NOMO-1 (cell line): ENCODE data around the gene POLA2.
"Not testable (repeated sequence)": the region's sequence is repeated elsewhere in the genome, so short reads cannot be mapped to it uniquely, and the experiment has no call there.

Experiments used
- DNase-seq, 2 experiments: peaks; one replicate each; lab custom pipeline; 2025; ENCODE audit not compliant: unreplicated experiment in 2 of 2; lab: John Stamatoyannopoulos, UW

POLA2 gene

GRCh38 chr11:65329478-65329877, 67.7 kb downstream of the POLA2 start:
- peak; percentile 64 to 82 for DNase-seq

GRCh38 chr11:65329944-65330403, 68.2 kb downstream of the POLA2 start:
- peak; percentile 69 to 90 for DNase-seq

- DNase-seq = no peak
Measured at GRCh38 chr11:65330544-65330943, 68.8 kb downstream of the POLA2 start.

- not testable (repeated sequence) for DNase-seq
Measured at GRCh38 chr11:65332591-65332990, 70.8 kb downstream of the POLA2 start.

GRCh38 chr11:65334696-65335295, 73.0 kb downstream of the POLA2 start:
- peak in 1 of 2 experiments; percentile 5 for DNase-seq

GRCh38 chr11:65338676-65339075, 76.9 kb downstream of the POLA2 start:
- no peak for DNase-seq

GRCh38 chr11:65340226-65340625, 78.5 kb downstream of the POLA2 start:
- no peak for DNase-seq

GRCh38 chr11:65341856-65342255, 80.1 kb downstream of the POLA2 start:
- DNase-seq = no peak
